Epithelial cell of proximal tubule (primary cell): ENCODE data around the gene KCTD19. TPM values are rescaled to one million over a fixed set of nuclear protein-coding genes. Genes with fewer than 3 reads are reported as not detected.
A peak's percentile ranks its signal among the peaks of the same experiment; 100 is the strongest.

Experiments
- DNase-seq: peaks from one replicate; pipeline ENCODE4 v3.0.0-alpha.2; 2011; ENCODE audit warnings: low read depth
- H3K4me3 ChIP-seq: 2 replicates; pipeline ENCODE4 v1.5.1; 2011; ENCODE audit warnings: low read depth, mild to moderate bottlenecking, low read length
- total RNA-seq: library from RNA; depleted of rRNA; stranded (reverse); fragments of >200 nt; gene quantifications from 2 replicates; pipeline ENCODE4 v1.2.3, GENCODE V29; 2015
- TF ChIP-seq, protein P1 (sequence below): conservative IDR thresholded peaks from 2 replicates; pipeline ENCODE4 v1.5.1; 2012; ENCODE audit warnings: low read depth, mild to moderate bottlenecking, low read length

KCTD19 gene
- total RNA-seq, 1 donor from 2014 or later = 0.35 TPM

DNA sequence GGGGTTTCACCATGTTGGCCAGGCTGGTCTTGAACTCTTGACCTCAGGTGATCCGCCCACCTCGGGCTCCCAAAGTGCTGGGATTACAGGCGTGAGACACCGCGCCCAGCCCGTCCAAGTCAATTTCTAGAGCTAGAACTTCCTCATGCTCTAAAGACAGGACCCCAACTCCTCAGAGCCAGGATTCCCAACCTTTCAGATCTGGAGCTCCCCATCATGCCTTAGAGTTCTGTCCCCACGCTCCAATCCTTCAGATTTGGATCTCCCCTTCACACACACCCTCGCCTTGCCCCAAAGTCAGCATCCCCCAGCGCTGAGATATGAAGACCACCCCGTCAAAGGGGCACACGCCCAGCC is 448 bp downstream of the KCTD19 start:
- no peak for DNase-seq
- TF ChIP-seq, protein P1, sequence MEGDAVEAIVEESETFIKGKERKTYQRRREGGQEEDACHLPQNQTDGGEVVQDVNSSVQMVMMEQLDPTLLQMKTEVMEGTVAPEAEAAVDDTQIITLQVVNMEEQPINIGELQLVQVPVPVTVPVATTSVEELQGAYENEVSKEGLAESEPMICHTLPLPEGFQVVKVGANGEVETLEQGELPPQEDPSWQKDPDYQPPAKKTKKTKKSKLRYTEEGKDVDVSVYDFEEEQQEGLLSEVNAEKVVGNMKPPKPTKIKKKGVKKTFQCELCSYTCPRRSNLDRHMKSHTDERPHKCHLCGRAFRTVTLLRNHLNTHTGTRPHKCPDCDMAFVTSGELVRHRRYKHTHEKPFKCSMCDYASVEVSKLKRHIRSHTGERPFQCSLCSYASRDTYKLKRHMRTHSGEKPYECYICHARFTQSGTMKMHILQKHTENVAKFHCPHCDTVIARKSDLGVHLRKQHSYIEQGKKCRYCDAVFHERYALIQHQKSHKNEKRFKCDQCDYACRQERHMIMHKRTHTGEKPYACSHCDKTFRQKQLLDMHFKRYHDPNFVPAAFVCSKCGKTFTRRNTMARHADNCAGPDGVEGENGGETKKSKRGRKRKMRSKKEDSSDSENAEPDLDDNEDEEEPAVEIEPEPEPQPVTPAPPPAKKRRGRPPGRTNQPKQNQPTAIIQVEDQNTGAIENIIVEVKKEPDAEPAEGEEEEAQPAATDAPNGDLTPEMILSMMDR = no peak
- peak overlapping the region; percentile 65 for H3K4me3 ChIP-seq

DNA sequence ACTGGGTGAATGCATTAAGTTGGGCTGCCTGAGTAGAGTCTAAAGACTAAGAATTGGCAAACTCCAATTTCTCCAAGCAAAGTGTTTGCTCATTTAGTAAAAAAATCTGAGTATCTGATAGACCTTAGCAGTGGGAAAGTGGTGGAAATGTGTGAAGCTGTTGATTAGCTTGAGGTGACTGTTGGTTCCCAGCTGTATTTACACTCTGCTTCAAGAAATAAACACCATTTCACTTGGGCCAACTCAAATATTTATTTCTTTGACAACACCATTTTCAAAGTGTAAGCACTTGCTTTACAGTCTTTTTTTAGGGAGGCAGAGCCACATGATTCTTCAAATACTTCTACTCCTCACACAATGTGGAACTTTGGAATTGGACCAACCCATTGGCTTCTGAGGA is 8.7 kb downstream of the KCTD19 start:
- no peak for DNase-seq
- no peak overlapping the region for H3K4me3 ChIP-seq
- TF ChIP-seq, protein P1 = no peak

DNA sequence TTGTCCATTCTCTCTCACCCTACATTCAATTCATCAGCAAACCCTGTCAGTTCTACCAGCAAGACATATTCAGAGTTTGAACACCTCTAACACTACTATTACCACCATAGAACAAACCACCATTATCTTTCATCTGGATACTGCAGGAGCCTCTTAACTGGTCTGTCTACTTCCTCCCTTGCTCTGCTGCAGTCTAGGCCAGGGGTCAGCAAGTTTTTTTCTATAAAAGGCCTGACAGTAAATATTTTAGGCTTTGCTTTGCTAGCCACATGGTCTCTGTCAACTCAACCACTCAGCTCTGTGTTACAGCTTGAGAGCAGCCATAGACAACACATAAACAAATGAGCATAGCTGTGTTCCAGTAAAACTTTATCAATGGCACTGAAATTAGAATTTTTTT is 13.8 kb downstream of the KCTD19 start:
- no peak for DNase-seq

DNA sequence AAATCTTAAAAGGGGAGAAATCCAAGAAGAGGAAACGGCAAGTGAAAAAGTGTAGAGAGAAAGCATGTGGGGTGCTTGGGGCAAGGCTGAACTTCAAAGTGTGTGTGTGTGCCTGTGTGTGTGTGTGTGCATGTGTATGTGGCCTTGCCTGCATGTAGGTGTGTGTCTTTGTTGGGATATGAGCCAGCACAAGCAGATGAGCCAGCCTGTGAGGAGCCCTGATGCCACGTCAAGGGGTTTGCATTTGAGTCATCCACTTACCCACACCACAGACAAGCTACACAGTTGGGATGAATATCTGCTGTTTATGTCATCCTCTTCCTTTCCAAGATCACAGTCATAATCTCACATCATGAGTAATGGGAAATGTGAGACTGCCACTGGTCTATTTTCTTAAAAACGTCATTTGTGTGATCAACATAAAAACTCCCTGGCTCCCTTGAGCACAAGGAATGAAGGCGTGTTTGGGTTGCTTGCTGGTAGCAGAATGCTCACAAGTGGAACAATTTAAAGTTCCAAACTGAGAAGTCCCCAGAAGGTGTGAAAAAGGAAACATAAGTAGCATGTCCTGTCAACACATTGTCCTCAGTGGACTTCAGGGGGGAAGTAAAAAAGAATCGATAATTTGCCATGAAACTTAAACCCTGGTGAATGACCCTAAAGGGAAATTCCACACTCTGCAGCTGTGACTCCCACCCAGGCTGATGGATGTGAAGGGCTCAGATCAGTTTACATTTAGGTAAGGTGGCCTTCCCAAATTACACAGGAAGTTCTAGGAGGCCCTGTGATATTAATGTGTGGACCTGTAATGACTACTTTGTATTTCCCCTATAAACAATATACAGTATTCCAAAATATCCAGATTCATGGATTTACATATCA is 14.7 kb downstream of the KCTD19 start:
- peak; percentile 98 for DNase-seq
- TF ChIP-seq, protein P1 = no peak
- no peak overlapping the region for H3K4me3 ChIP-seq

More for the DNA sequence above, 13.8 kb downstream of the KCTD19 start:
- H3K4me3 ChIP-seq = no peak overlapping the region
- TF ChIP-seq, protein P1 = no peak

DNA sequence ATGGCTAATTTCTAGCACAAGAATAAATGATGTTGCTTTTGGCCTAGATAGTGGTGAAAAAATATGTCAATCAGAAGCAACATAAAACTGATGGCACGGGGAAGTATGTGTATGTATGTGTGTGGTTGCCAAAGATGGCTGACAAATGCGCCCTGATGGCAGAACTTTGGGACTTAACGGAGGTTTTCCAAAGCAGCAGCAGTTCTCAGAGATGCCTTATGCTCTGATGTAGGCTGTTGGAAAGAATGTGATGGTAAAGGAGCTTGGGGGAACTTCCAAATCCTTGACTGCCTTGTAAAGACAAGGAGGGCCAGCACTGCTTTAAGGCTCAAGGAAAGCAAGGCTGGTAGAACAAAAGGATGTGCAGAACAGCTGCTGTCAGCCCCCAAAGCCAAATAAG is 16.0 kb downstream of the KCTD19 start:
- DNase-seq = no peak
- no peak overlapping the region for H3K4me3 ChIP-seq
- TF ChIP-seq, protein P1 = no peak

DNA sequence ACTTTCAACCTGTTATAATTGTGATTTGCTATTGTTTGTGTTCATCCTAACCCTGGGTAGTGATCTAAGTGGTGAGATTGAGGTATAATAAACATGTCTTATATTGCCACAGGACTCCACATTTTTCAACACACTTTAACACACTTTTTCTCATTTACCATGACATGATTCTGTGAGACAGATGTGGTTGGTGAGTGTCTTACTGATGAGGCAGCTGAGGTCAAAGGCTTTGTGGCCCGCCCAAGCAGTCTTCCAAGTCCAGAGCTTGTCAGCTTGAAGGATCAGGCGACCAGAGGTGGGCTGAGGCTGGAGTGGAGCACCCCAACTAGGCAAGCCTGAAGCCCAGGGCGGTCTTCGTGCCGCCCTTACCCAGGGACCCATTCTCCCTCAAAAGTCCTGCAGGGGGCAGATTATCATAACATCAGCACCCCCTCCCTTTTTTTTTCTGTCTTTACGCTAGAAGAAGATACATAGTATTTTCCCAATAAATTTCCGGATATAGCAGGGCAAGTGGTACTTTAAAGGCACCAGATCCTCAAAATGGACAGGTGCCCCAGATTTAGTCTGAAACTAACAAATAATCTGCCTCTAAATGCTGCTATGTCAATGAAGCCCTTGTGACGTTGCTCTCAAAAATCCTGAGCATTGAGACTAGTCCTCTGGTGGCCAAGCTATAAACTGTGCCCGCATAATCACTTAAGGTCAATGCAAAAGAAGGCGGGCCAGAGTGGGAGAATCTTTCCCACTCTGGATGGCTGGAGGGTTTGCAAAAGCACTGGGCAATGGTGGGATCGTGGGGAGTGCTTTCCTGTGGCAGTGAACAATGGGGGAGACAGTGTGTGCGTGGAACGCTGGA is 21.1 kb downstream of the KCTD19 start:
- H3K4me3 ChIP-seq = no peak overlapping the region
- DNase-seq = no peak
- TF ChIP-seq, protein P1 = peak; percentile 9
